A549 (cell line): ENCODE results near the gene DIP2C. TPM values are rescaled to one million over a fixed set of nuclear protein-coding genes. Genes with fewer than 3 reads are reported as not detected.

Experiments
- ATAC-seq, 2 experiments: fragments of 200-7000 bp in 1 of 2; fragments of >200 bp in 1 of 2; cut with Nextera tagmentation in 1 of 2; cut with Tn5 transposase in 1 of 2; 3 replicates each; pipeline versions ENCODE4 v1.8.0 to v1.9.1; 2018 to 2020; ENCODE audit warnings: mild to moderate bottlenecking in 1 of 2, moderate library complexity in 1 of 2
- CTCF ChIA-PET: fragments of 300-600 bp; sonication (Branson Sonifier 250); formaldehyde crosslinking; extraction: SDS; loops from one replicate; lab custom pipeline; 2021; ENCODE audit warnings: antibody characterized with exemption, inconsistent platforms; lab: Yijun Ruan, JAX
- POLR2A ChIA-PET: fragments of 350-600 bp; formaldehyde crosslinking; extraction: SDS; loops from one replicate; lab custom pipeline; 2021; ENCODE audit warnings: antibody characterized with exemption, inconsistent platforms; lab: Yijun Ruan, JAX
- DNase-seq, 2 experiments: peaks; one replicate each; pipeline versions ENCODE4 v3.0.0 to v3.0.0-alpha.2; 2011 to 2016; ENCODE audit warnings: low read depth in 1 of 2, low spot score in 1 of 2
- FAIRE-seq: peaks from 2 replicates; lab custom pipeline; 2011; peaks lifted over from hg19 to GRCh38; lab: Jason Lieb, UNC
- H3K27ac ChIP-seq, 2 experiments: fragments of >200 bp; sonication (Bioruptor Twin); formaldehyde crosslinking; 3 replicates each; pipeline ENCODE4 v1.5.1; 2016 to 2017
- H3K4me1 ChIP-seq: fragments of >200 bp; sonication (Bioruptor Twin); formaldehyde crosslinking; 3 replicates; pipeline ENCODE4 v1.6.1; 2016
- H3K4me2 ChIP-seq: fragments of >200 bp; sonication (Bioruptor Twin); formaldehyde crosslinking; 3 replicates; pipeline ENCODE4 v1.6.1; 2016
- H3K4me3 ChIP-seq: fragments of >200 bp; sonication (Bioruptor Twin); formaldehyde crosslinking; 3 replicates; pipeline ENCODE4 v1.5.1; 2016
- H3K9me3 ChIP-seq: fragments of >200 bp; sonication (Bioruptor Twin); formaldehyde crosslinking; 3 replicates; pipeline ENCODE4 v1.6.1; 2016
- ATOH8 ChIP-seq: fragments of 250-450 bp; sonication (Bioruptor Pico); IDR thresholded peaks from 2 replicates; pipeline ENCODE4 v1.5.0; 2020; ENCODE audit warnings: low read depth, mild to moderate bottlenecking, moderate library complexity
- CBX8 ChIP-seq: fragments of 200-600 bp; sonication (generic); IDR thresholded peaks from 2 replicates; pipeline ENCODE4 v1.6.1; 2016
- E2F6 ChIP-seq: IDR thresholded peaks from 2 replicates; pipeline ENCODE4 v1.6.1; 2012; ENCODE audit warnings: low read depth, borderline replicate concordance
- ELK1 ChIP-seq: fragments of 150-350 bp; IDR thresholded peaks from 2 replicates; pipeline ENCODE4 v1.6.1; 2014; ENCODE audit warnings: low read depth, mild to moderate bottlenecking, low read length
- HMGXB4 ChIP-seq: fragments of 250-450 bp; sonication (Bioruptor Pico); IDR thresholded peaks from 2 replicates; pipeline ENCODE4 v1.5.0; 2021; ENCODE audit warnings: mild to moderate bottlenecking, moderate library complexity, borderline replicate concordance
- HOXB13 ChIP-seq: fragments of 250-450 bp; sonication (Bioruptor Pico); IDR thresholded peaks from 2 replicates; pipeline ENCODE4 v1.5.0; 2020; ENCODE audit warnings: low read depth, mild to moderate bottlenecking, moderate library complexity
- MAZ ChIP-seq: fragments of 150-350 bp; IDR thresholded peaks from 2 replicates; pipeline ENCODE4 v1.6.1; 2014; ENCODE audit warnings: antibody characterized with exemption, low read depth, low read length, borderline replicate concordance
- NFE2L2 ChIP-seq: fragments of 150-350 bp; conservative IDR thresholded peaks from 2 replicates; pipeline ENCODE4 v1.6.1; 2014; ENCODE audit warnings: low read length
- RARB ChIP-seq: fragments of 250-450 bp; sonication (Bioruptor Pico); IDR thresholded peaks from 2 replicates; pipeline ENCODE4 v1.8.0; 2021; ENCODE audit warnings: mild to moderate bottlenecking, moderate library complexity
- RCOR1 ChIP-seq: fragments of 150-350 bp; IDR thresholded peaks from 2 replicates; pipeline ENCODE4 v1.6.1; 2014; ENCODE audit warnings: antibody characterized with exemption, low read length, low read depth
- SMC3 ChIP-seq: fragments of >200 bp; sonication (Bioruptor Twin); formaldehyde crosslinking; IDR thresholded peaks from 3 replicates; pipeline ENCODE4 v1.6.1; 2018; ENCODE audit warnings: inconsistent platforms
- SREBF2 ChIP-seq: fragments of 450-650 bp; IDR thresholded peaks from 2 replicates; pipeline ENCODE4 v1.6.1; 2014; ENCODE audit warnings: mild to moderate bottlenecking, moderate library complexity
- ZC3H11A ChIP-seq: fragments of 450-650 bp; IDR thresholded peaks from 2 replicates; pipeline ENCODE4 v1.6.1; 2014; ENCODE audit warnings: antibody characterized with exemption, mild to moderate bottlenecking
- WGBS: methylation state at CpG from one replicate; pipeline ENCODE4 v1.1.6; 2017; ENCODE audit errors: missing lambda C conversion rate; 5-methylcytosine and 5-hydroxymethylcytosine counted together
- polyA plus RNA-seq, 4 experiments: library from polyadenylated mRNA; depleted of rRNA in 3 of 4; stranded (reverse); fragments of >200 nt; fragmentation: RNase III in 1 of 4; extraction: RNeasy Plus Mini Kit Qiagen cat#74134 plus additional on column Dnase treatment in 1 of 4; gene quantifications; 2 replicates in 3 of 4; 3 replicates in 1 of 4; pipeline ENCODE4 v1.2.3, GENCODE V29; 2011 to 2017

The DIP2C gene
- polyA plus RNA-seq, 2 of the 4 experiments (the other 2 are of a cell fraction): 3.7 to 5.0 TPM

- Histone ChIP-seq H3K4me3 (no peak overlapping the region), H3K27ac (no peak overlapping the region), H3K9me3 (no peaks in the 10 kb centered on the region), H3K4me1 (no peaks in the 10 kb centered on the region), H3K4me2 (no peak overlapping the region)
- POLR2A ChIA-PET: no interaction called here
- DNase-seq (no peak), ATAC-seq (no peak), FAIRE-seq (no peak)
- 88% methylated on average over 21 of the region's 21 CpGs for WGBS
- CTCF ChIA-PET: interaction anchor here (1.2 kb wide), 2 partner anchors 8 to 15 kb away, joined by 3 read pairs; no protein-coding TSS in a partner anchor
- TF ChIP-seq RCOR1 (no peak), HMGXB4 (CRISPR knock-in tag) (no peak), ATOH8 (CRISPR knock-in tag) (no peak), NFE2L2 (no peak), HOXB13 (no peak), SMC3 (no peak)
Measured at GRCh38 chr10:604716-605631, 84.5 kb downstream of the DIP2C start.

GRCh38 chr10:603745-604144 lies 85.7 kb downstream of the DIP2C start:
- POLR2A ChIA-PET: no interaction called here
- no peak for ATAC-seq
- TF ChIP-seq ATOH8 (CRISPR knock-in tag) (no peak), ELK1 (no peak), RARB (CRISPR knock-in tag) (no peak), CBX8 (no peak), ZC3H11A (no peak), MAZ (no peak)
- TF ChIP-seq, all 56 proteins: peak for 0
- Histone ChIP-seq H3K27ac (no peak overlapping the region), H3K4me2 (no peak overlapping the region), H3K9me3 (no peaks in the 10 kb centered on the region), H3K4me3 (no peak overlapping the region), H3K4me1 (no peaks in the 10 kb centered on the region)
- WGBS: 86% methylated on average over 2 of the region's 6 CpGs
- CTCF ChIA-PET: interaction anchor here (1.2 kb wide), 1 partner anchor 16 kb away, joined by 3 read pairs; no protein-coding TSS in a partner anchor
- DNase-seq (no peak), FAIRE-seq (no peak)

GRCh38 chr10:602391-603005 lies 87.0 kb downstream of the DIP2C start:
- TF ChIP-seq E2F6: no peak
- TF ChIP-seq SREBF2: no peak
- TF ChIP-seq ATOH8 (CRISPR knock-in tag): no peak
- Histone ChIP-seq H3K4me2 (no peak overlapping the region), H3K9me3 (no peaks in the 10 kb centered on the region), H3K4me1 (no peaks in the 10 kb centered on the region), H3K27ac (no peak overlapping the region), H3K4me3 (no peak overlapping the region)
- CTCF ChIA-PET: no interaction called here
- ATAC-seq: no peak
- no peak for FAIRE-seq
- no peak for DNase-seq
- POLR2A ChIA-PET: no interaction called here
- WGBS: 93% methylated on average over 18 of the region's 18 CpGs
